ENCODE data around the gene ATP11A. TPM values are rescaled to one million over a fixed set of nuclear protein-coding genes. Genes with fewer than 3 reads are reported as not detected.

Gene ATP11A
- total and polyA plus RNA-seq, 9 of the 15 experiments (the other 6 are each of a cell fraction or from before 2014, with no cell fraction given): 0.38 to 34.2 (median 4.2) TPM

GRCh38 chr13:112737294-112737693, 47.5 kb downstream of the ATP11A start:
- CTCF ChIA-PET (ENCODE audit: low intra/inter-chr PET ratio): no interaction called here
- Histone ChIP-seq H3K9me1 (ENCODE audit: control insufficient read depth, insufficient read depth, low read length) (no peaks in the 10 kb centered on the region), H3K9me3 (replicated peaks; ENCODE audit: control insufficient read depth, insufficient read depth, low read depth, low read length) (no peaks in the 10 kb centered on the region), H3K4me2 (ENCODE audit: insufficient read depth, low read length) (no peak overlapping the region), H4K20me1 (replicated peaks; ENCODE audit: control insufficient read depth, insufficient read depth, low read length) (peaks cover 21% of the 10 kb centered on the region), H3K79me2 (ENCODE audit: control insufficient read depth, insufficient read depth, low read length) (peaks cover 52% of the 10 kb centered on the region), H3K9ac (ENCODE audit: insufficient read depth in 1 of 2, low read depth in 2 of 2, low read length in 2 of 2) (no peak overlapping the region), H2AFZ (ENCODE audit: low read depth, low read length) (no peak overlapping the region), H3K27ac (ENCODE audit: extremely low read depth, low read depth, low read length) (no peak overlapping the region), H3K36me3 (ENCODE audit: control insufficient read depth, insufficient read depth, low read length) (no peaks in the 10 kb centered on the region), H3K4me1 (replicated peaks in 1 of 2; ENCODE audit: control insufficient read depth in 2 of 2, insufficient read depth in 2 of 2, low read length in 2 of 2) (peaks cover 13 to 15% of the 10 kb centered on the region in 2 experiments; a peak in 4 of 5 replicates), H3K27me3 (ENCODE audit: control insufficient read depth in 2 of 2, insufficient read depth in 2 of 2, low read length in 2 of 2) (no peaks in the 10 kb centered on the region), H3K4me3 (no peak overlapping the region)
- no peak for ATAC-seq
- DNase-seq (ENCODE audit: extremely low read depth in 1 of 4, low spot score in 3 of 4): no peak
- no peak for FAIRE-seq
- intact Hi-C loops (cut with micrococcal nuclease) (no loop called here), in situ Hi-C loops (cut with MboI) (no loop called here)
- POLR2A ChIA-PET: interaction anchor here (1.7 kb wide), 1 partner anchor 11 kb away, joined by 7 read pairs; no protein-coding TSS in a partner anchor
- BruUV-seq (replicated peaks): no TSS peak
- WGBS (ENCODE audit: insufficient coverage, low coverage, missing lambda C conversion rate): 41% methylated on average over 5 of the region's 9 CpGs
- TF ChIP-seq TCF7L2 (IDR thresholded peaks at IDR 0.05; ENCODE audit: low read depth, low read length): no peak
- no peak for TF ChIP-seq ARID3A (IDR thresholded peaks at IDR 0.05; ENCODE audit: borderline replicate concordance, low read depth, low read length)
- TF ChIP-seq NR3C1 (CRISPR knock-in tag; IDR thresholded peaks at IDR 0.05): no peak
- no peak for TF ChIP-seq CTCFL (IDR thresholded peaks at IDR 0.05; ENCODE audit: borderline replicate concordance, insufficient read depth, low read depth, low read length, poor library complexity, severe bottlenecking)
- no peak for TF ChIP-seq ZNF740 (CRISPR knock-in tag; IDR thresholded peaks at IDR 0.05)
- TF ChIP-seq ZNF740 (tag; IDR thresholded peaks at IDR 0.05): no peak
- no peak for TF ChIP-seq ZNF695 (CRISPR knock-in tag; IDR thresholded peaks at IDR 0.05)
- no peak for TF ChIP-seq TBP (optimal IDR thresholded peaks at IDR 0.05; ENCODE audit: low read depth, low read length)
- no peak for TF ChIP-seq ETV1 (tag; conservative IDR thresholded peaks at IDR 0.05; ENCODE audit: low read depth)
- TF ChIP-seq ZNF395 (CRISPR knock-in tag; IDR thresholded peaks at IDR 0.05): no peak
- no peak for TF ChIP-seq IRF1 (CRISPR knock-in tag; IDR thresholded peaks at IDR 0.05; ENCODE audit: borderline replicate concordance)
- no peak for TF ChIP-seq SMARCA4 (IDR thresholded peaks at IDR 0.05)
- no peak for TF ChIP-seq PML (IDR thresholded peaks at IDR 0.05; ENCODE audit: low read length)
- no peak for TF ChIP-seq HEY1 (CRISPR knock-in tag; IDR thresholded peaks at IDR 0.05; ENCODE audit: borderline replicate concordance)
- no peak for TF ChIP-seq SP1 (CRISPR knock-in tag; IDR thresholded peaks at IDR 0.05)
